Astrocyte (in vitro differentiated cells and primary cell): ENCODE measurements around the gene CNOT3. TPM values are rescaled to one million over a fixed set of nuclear protein-coding genes. Genes with fewer than 3 reads are reported as not detected.

ENCODE experiments used
- DNase-seq: peaks from one replicate; pipeline ENCODE4 v3.0.0-alpha.2; 2010; ENCODE audit warnings: low read depth
- FAIRE-seq: peaks from 2 replicates; lab custom pipeline; 2011; peaks lifted over from hg19 to GRCh38; lab: Jason Lieb, UNC
- H2AFZ ChIP-seq: 2 replicates; pipeline ENCODE4 v1.6.0; 2012; ENCODE audit warnings: low read depth, low read length, inconsistent platforms
- H3K27ac ChIP-seq: 2 replicates; pipeline ENCODE4 v1.5.1; 2011; ENCODE audit warnings: low read depth, low read length, inconsistent platforms
- H3K27me3 ChIP-seq: 2 replicates; pipeline ENCODE4 v1.6.0; 2011; ENCODE audit warnings: low read length, inconsistent platforms; ENCODE audit not compliant: insufficient read depth
- H3K36me3 ChIP-seq: 2 replicates; pipeline ENCODE4 v1.5.1; 2011; ENCODE audit warnings: low read length, inconsistent platforms; ENCODE audit not compliant: insufficient read depth
- H3K4me1 ChIP-seq: 2 replicates; pipeline ENCODE4 v1.5.1; 2011; ENCODE audit warnings: low read length, inconsistent platforms; ENCODE audit not compliant: insufficient read depth
- H3K4me2 ChIP-seq: 2 replicates; pipeline ENCODE4 v1.6.0; 2012; ENCODE audit warnings: low read length, inconsistent platforms
- H3K4me3 ChIP-seq: 2 replicates; pipeline ENCODE4 v1.5.1; 2011; ENCODE audit warnings: low read depth, mild to moderate bottlenecking, low read length, inconsistent platforms; ENCODE audit not compliant: insufficient read depth
- H3K79me2 ChIP-seq: 2 replicates; pipeline ENCODE4 v1.6.0; 2012; ENCODE audit warnings: mild to moderate bottlenecking, low read length, inconsistent platforms; ENCODE audit not compliant: insufficient read depth
- H3K9ac ChIP-seq: 2 replicates; pipeline ENCODE4 v1.6.0; 2012; ENCODE audit warnings: mild to moderate bottlenecking, low read length, inconsistent platforms
- H3K9me3 ChIP-seq: 2 replicates; pipeline ENCODE4 v1.5.1; 2012; ENCODE audit warnings: low read depth, mild to moderate bottlenecking, low read length, inconsistent platforms; ENCODE audit not compliant: insufficient read depth
- H4K20me1 ChIP-seq: 2 replicates; pipeline ENCODE4 v1.6.0; 2012; ENCODE audit warnings: low read length, inconsistent platforms; ENCODE audit not compliant: insufficient read depth
- H3K27ac Mint-ChIP-seq: one replicate; pipeline ENCODE4 v1.8.0; 2021; ENCODE audit warnings: mild to moderate bottlenecking, mixed read lengths; ENCODE audit not compliant: unreplicated experiment
- H3K27me3 Mint-ChIP-seq: one replicate; pipeline ENCODE4 v1.8.0; 2021; ENCODE audit warnings: low read depth, mixed read lengths; ENCODE audit not compliant: unreplicated experiment
- H3K36me3 Mint-ChIP-seq: one replicate; pipeline ENCODE4 v1.8.0; 2021; ENCODE audit warnings: low read depth, mixed read lengths; ENCODE audit not compliant: unreplicated experiment
- H3K4me1 Mint-ChIP-seq: one replicate; pipeline ENCODE4 v1.8.0; 2021; ENCODE audit warnings: low read depth, mixed read lengths; ENCODE audit not compliant: unreplicated experiment
- H3K4me3 Mint-ChIP-seq: one replicate; pipeline ENCODE4 v1.8.0; 2021; ENCODE audit warnings: mild to moderate bottlenecking, moderate library complexity, mixed read lengths; ENCODE audit not compliant: unreplicated experiment
- H3K9me3 Mint-ChIP-seq: one replicate; pipeline ENCODE4 v1.8.0; 2021; ENCODE audit warnings: mild to moderate bottlenecking, mixed read lengths; ENCODE audit not compliant: unreplicated experiment
- CTCF ChIP-seq: IDR thresholded peaks from 2 replicates; pipeline ENCODE4 v1.5.1; 2011; ENCODE audit warnings: low read depth, mild to moderate bottlenecking, inconsistent platforms, low read length, moderate library complexity; ENCODE audit not compliant: insufficient read depth
- EZH2 ChIP-seq: IDR thresholded peaks from 2 replicates; pipeline ENCODE4 v1.6.1; 2012; ENCODE audit warnings: mild to moderate bottlenecking, low read length, inconsistent platforms; ENCODE audit not compliant: insufficient read depth
- total RNA-seq: library from RNA; stranded (reverse); gene quantifications from 2 replicates; pipeline ENCODE4 v1.2.1, GENCODE V29; 2021

CNOT3 gene
- total RNA-seq, 1 donor from 2014 or later, result 39.2 TPM

- FAIRE-seq, result no peak
- Histone ChIP-seq H3K9ac (no peak overlapping the region), H3K27me3 (no peaks in the 10 kb centered on the region), H2AFZ (no peak overlapping the region), H3K4me3 (no peak overlapping the region), H3K27ac (no peak overlapping the region), H3K9me3 (no peaks in the 10 kb centered on the region), H3K4me2 (no peak overlapping the region), H3K36me3 (peaks cover 2% of the 10 kb centered on the region), H4K20me1 (peaks cover 7% of the 10 kb centered on the region), H3K4me1 (peaks cover 12% of the 10 kb centered on the region), H3K79me2 (peaks cover 16% of the 10 kb centered on the region)
- H3K4me1 Mint-ChIP-seq, result peaks cover 9% of the 10 kb centered on the region
- no peaks in the 10 kb centered on the region for H3K9me3 Mint-ChIP-seq
- DNase-seq, result no peak
- no peaks in the 10 kb centered on the region for H3K27me3 Mint-ChIP-seq
- TF ChIP-seq CTCF (no peak), EZH2 (no peak)
- H3K36me3 Mint-ChIP-seq, result peaks cover 13% of the 10 kb centered on the region
- H3K27ac Mint-ChIP-seq, result peak overlapping the region; percentile 36
- no peak overlapping the region for H3K4me3 Mint-ChIP-seq
These were observed 3.5 kb upstream of the CNOT3 start for GRCh38 chr19:54133957-54134590.

- peaks cover 29% of the 10 kb centered on the region for H4K20me1 ChIP-seq
- peaks cover 38% of the 10 kb centered on the region for H3K79me2 ChIP-seq
- no peak for FAIRE-seq
- H3K9ac ChIP-seq, result peak overlapping the region; percentile 74
- peak overlapping the region; percentile 17 for H3K27ac ChIP-seq
- H3K36me3 ChIP-seq, result peaks cover 2% of the 10 kb centered on the region
- peak overlapping the region; percentile 67 for H2AFZ ChIP-seq
- peaks cover 14% of the 10 kb centered on the region for H3K4me1 ChIP-seq
- H3K36me3 Mint-ChIP-seq, result peaks cover 10% of the 10 kb centered on the region
- peak overlapping the region; percentile 95 for H3K4me2 ChIP-seq
- peak overlapping the region; percentile 68 for H3K4me3 ChIP-seq
- H3K9me3 ChIP-seq, result no peaks in the 10 kb centered on the region
- no peak for DNase-seq
- H3K27me3 ChIP-seq, result no peaks in the 10 kb centered on the region
- peaks cover 11% of the 10 kb centered on the region for H3K4me1 Mint-ChIP-seq
- H3K4me3 Mint-ChIP-seq, result peak overlapping the region; percentile 87
- TF ChIP-seq EZH2 (no peak), CTCF (no peak)
- H3K9me3 Mint-ChIP-seq, result no peaks in the 10 kb centered on the region
- no peaks in the 10 kb centered on the region for H3K27me3 Mint-ChIP-seq
- H3K27ac Mint-ChIP-seq, result peak overlapping the region; percentile 87
These were observed 1.3 kb upstream of the CNOT3 start for GRCh38 chr19:54136086-54136863.
